ENCODE results near the gene ITIH5.

The ITIH5 gene

DNA sequence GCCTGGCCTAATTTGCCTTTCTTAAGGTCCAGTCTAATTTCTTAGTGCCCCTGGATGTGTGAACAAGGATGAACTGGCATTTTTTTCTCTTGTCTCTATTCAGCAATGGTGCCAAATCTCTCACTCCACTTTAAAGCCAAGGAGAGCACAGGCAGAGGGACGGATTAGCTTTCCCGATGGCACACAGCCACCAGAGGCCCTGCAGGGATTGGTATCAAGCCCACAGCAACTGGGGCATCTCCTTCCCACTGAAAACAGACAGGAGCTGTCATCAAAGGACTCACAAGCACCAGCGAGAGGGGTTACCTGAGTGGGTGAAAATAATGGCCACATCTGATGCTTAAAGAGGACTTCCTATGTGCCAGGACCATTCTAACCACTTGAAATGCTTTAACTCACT is 83.1 kb downstream of the ITIH5 start:
- DNase-seq (ENCODE audit: low read depth in 3 of 3), result no peak

DNA sequence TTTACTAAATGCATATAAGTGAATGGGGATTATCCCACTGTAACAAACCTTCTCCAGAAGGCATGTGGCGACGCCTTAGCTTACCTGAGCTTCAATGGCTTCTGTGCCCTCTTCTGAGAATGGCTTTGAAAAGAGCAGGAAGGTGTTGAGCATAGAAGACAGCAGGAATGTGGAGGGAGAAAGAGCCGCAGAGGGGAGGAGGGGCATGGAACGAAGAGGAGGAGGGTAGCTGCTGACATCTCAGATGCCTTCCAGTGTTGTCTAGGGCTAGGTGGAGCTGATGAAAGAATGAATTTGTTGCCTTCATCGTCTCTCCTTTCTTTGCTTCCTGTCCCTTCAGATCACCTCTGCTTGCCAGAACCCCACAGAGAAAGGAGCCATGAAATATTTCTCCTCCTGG is 86.2 kb downstream of the ITIH5 start:
- no peak for DNase-seq (ENCODE audit: low read depth in 3 of 3)

DNA sequence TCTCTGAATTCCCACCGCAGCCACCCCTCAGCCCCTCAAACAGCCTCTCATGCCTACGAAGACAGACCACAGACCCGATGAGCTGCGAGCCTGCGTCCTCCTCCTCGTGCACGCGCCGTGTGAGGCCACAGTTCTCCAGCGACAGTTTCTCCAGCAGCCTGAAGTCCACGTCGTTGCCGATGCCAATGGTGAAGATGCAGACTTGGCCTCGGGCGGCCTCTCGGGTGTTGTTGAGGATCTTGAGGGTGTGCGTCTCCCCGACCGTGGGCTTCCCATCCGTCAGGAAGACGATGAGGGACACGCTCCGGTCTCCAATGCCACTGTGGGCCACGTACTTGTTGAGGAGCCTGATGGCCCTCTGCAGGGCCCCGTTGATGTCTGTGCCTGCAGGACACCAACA is 87.1 kb downstream of the ITIH5 start:
- DNase-seq (ENCODE audit: low read depth in 3 of 3), result no peak

DNA sequence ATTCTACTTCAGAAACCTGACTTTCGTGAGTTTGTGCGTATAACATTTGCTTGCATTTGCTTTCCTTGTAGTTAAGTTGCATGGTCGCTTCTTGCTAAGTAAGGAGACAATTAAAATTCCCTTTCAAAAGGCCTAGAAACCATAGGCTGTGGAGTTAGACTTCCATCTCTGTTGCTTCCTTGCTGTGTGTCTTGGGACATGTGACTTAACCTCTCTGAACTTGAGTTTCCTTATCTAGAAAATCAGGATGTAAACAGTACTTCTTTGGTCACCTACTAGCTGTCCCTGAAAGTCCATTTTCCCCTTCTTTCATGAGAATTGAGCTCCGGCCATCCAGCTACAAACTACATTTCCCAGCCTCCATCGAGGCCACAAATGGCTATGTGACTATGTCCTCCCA is 89.2 kb downstream of the ITIH5 start:
- DNase-seq (ENCODE audit: low read depth in 3 of 3), result no peak

DNA sequence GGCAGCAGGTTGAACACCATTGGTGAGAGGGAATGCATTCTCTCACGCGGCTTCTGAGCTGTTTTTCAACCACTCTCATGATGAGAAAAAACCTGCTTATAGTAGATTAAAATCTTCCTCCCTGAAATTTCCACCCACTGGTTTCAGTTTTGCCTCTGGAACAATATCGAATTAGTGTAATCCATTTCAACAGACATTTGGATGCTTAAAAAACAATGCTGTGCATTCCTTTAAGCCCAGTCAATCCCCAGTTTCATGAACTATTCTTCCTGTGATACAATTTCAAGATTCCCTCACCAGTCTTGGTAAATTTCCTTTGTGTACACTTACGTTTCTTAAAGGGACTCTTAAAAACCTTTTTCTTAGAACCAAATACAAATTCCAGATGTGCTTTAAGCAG is 89.6 kb downstream of the ITIH5 start:
- no peak for DNase-seq (ENCODE audit: low read depth in 3 of 3)

DNA sequence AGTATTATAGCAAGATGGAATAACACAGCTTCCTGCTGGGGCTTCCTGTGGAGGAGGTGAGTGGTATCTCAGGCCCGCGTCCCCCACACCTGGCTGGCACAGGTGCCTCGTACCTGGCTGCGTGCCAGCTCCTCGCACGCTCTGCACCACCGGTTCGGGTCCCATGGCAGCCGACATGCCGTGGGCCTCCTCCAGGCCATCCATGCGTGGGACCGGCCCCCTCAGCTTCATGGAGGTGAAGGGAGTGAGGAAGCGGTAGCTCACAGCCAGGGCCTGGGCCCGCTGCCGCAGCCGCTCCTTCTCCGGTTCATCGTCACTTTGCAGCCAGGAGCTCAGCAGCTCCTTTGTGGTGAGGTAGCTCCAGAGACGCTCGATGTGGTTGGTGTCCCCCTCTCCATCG is 90.4 kb downstream of the ITIH5 start:
- no peak for DNase-seq (ENCODE audit: low read depth in 3 of 3)

DNA sequence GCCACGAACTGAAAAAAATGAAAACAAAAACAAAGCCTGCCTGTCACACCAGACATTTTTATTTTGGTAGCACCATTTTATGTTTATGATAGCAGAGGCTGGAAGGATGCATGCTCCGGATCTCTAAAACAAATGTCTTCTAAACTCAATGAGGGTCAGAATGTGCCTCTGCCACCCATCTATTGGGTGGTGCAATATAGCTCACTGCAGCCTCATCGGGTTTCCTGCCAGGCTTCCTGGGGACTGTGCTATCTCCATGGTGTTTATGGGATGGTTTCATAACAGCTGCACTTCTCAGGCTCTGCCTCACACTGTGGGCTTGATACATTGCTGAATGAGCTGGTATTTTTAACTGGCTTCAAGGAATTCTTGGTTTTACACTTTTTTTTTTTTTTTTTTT is 94.4 kb downstream of the ITIH5 start:
- no peak for DNase-seq (ENCODE audit: low read depth in 3 of 3)

DNA sequence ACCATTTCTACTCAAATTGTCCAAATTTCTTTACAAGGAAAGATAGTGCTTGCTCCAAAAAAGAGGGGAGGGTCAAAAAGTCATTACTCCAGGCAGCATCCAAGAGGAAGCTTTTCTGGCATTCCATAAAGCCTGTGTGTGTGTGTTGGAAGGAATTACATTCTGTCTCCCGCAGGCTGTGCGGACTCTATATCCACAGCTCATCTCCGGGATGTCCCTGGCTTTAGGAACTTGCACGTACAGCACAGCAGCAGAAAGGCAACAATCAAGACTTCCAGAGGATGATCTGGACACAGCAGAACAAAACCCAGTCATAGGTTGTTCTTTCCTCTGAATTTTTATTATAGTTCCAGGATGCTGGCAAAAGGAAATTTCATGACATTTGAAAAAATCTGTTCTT is 94.8 kb downstream of the ITIH5 start:
- DNase-seq (ENCODE audit: low read depth in 3 of 3), result no peak

DNA sequence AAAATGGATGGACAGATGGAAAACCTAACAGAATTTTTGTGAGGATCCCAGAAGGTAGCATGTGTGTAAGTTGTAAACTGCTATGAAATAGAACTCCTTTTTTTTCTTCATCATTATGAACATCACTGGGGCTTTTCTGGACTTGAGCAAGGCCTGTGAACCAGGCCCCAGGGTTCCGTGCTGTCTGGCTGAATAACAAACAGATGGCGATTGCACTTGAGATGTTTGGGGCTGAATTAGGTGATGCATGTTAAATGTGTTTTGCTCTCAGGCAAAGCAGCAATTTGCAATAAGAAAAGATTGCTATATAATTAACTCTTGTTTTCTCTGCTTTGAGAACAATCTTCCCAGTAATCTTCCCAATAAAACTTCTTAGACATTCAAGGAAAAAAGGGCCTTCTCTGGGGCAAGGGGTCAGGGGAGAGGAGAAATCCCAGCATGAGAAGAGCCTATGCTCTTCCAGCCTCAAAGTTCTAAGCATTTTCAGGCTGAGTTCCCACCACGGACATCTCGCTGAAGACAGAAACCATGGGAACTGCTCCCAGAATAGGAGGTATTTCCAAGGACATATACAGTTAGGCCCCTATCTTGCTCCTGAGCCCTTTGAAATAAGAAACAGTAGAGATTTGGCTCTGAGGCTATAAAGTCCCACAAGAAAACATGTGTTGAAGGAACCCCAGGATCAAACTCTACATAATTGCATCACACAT is 98.7 kb downstream of the ITIH5 start:
- DNase-seq (ENCODE audit: low read depth in 3 of 3), result no peak

DNA sequence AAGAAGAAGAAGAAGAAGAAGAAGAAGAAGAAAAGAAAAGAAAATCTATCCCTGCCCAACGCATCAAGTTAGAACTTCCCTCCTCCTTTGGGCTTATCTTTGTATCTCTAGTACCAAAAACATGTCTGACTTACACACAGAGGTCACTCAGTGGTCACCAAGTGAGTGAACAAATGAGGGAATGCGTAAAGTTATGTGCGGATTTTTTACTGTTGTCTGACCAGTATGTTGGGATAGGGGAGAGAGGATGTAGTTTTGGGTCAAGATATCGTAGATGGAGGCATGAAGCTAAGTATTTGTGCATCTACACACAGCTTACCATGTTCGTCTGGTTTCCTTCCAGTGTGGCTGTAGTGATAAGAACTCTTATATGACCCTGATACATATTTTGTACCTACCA is 99.9 kb downstream of the ITIH5 start:
- no peak for DNase-seq (ENCODE audit: low read depth in 3 of 3)

DNA sequence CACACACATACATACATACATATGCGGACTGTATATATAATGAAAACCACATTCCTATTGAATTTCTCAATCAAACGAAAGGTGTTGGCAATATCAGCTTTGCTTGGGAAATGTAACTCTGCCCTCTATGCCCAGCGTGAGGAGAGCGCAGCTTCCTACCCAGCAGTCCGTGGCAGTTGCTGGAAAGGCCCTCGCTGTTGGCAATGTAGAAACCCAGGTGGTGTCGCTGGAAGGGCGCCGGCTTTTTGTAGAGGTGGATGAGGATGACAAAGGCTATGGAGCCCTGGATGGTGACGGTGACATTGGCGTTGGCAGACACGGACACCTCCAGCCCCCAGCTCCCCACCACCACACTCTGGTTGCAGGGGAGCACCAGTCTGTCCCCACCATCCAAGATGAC is 100.9 kb downstream of the ITIH5 start:
- DNase-seq (ENCODE audit: low read depth in 3 of 3), result no peak

DNA sequence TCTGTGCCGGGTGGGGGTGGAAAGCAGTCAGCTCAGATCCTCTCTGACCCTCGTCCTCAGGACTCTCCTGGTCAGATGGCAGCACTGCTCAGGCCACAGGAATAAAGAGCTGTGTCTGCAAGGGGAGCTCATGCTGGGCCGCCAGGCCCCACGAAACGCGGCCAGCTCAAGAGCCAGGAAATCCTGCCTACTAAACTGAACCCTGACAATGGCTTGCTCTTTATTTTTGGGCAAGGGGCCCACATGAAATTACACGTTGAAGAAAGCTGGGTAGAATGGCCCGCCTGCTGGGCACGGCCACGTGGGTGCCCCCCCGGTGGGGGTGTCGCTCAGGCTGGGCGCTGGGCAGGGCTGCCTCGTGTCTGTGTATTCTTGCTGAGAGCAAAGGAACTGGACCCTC is 103.0 kb downstream of the ITIH5 start:
- no peak for DNase-seq (ENCODE audit: low read depth in 3 of 3)

DNA sequence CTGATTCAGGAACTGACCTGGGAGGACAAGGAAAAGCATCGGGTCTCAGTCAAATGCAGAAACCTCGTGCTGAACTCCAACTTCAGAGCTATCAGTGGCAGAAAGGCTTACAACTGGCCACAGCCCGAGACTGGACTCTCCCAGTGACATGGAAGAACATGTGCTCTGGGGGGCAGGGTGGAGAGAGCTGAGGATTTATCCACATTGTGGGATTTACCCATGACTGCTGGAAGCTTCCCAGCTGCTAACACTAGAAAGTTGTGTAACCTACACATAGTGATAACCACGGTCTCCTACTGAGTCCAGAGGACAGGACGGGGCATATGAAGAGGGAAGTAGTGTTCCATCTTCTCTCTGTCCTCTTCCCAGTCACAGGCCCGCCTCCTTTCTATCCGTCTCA is 103.4 kb downstream of the ITIH5 start:
- DNase-seq (ENCODE audit: low read depth in 3 of 3), result no peak

DNA sequence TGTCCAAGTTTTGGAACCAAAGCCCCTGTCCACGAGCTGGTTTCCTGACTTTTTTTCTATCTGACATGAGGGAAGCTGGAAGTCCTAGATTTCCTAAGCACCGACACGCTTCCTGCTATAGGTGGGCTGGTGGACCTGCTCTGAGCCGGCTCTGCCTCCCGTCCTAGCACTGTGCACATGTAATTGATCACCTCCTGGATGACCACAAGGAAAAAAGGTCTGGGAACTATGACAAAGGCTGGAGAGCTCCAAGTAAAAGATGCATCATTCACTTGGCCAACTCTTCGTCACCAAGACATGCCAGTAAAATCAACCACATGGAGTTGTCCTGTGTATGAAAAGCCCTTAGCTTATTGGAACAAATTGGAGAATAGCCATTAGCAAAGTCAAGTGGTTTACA is 104.8 kb downstream of the ITIH5 start:
- no peak for DNase-seq (ENCODE audit: low read depth in 3 of 3)

DNA sequence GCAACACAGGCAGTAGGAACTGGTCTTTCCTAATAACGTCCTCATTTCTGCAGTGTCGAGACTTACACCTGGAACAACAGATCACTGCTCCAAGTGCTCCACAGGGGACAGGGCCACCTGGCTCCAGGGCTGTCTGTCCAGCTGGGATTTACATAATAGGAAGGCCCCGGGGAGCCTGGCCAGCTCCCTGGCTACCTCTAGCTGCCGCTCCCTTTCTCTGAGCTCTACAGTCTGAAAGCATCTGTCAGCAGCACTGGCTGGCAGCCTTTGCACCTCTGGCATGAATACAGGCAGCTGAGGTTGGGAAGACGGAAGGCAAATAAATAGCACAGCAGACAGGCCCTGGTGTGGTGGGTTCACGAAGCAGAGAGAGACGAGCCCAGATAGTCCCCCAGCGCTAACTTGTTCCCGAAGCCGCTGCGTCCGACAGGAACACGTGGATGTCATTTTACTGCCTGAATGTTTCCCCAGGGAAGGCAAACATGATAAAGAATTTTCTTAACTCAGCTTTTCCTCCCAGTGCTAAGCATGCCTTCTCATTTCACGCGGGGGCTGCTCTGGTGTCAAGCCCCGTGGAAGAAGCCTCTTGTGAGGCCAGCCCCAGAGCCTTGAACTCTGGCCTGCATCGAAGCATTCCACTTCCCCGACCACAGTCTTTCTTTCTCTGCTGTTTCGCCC is 105.4 kb downstream of the ITIH5 start:
- DNase-seq (ENCODE audit: low read depth in 3 of 3), result no peak

DNA sequence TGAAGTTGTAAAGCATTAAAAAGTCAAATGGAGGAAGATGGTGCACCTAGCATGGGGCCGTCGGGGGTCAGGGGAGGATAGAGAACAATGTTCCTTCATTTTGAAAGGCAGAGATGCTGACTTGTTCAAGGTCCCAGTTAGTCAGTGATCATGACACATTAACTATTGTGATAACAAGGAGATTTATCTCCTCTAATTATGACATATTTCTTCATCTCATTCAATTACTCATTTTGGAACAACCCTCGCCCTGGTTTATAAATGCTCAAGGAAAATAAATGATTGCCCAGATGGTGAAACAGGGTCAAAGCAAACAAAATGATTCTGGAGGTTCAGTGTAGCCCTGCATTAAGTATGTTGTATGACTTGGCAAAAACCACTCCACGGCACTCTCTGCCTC is 106.2 kb downstream of the ITIH5 start:
- DNase-seq (ENCODE audit: low read depth in 3 of 3), result no peak

DNA sequence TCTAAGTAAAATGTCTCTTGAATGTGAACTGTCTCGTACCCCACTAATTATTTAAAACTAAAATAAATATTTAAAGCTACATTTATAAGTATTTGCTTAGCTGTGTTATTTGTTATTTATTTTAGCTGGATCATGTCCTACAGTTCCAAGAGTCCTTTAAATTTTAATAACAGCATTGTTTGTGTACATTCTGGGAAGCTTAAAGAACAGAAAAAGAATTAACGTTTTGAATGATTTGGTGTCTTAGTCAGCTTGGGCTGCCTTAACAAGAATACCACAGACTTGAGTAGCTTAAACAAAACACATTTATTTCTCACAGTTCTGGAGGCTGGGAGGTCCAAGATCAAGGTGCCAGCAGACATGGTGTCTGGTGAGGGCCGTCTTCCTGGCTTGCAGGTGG is 107.4 kb downstream of the ITIH5 start:
- no peak for DNase-seq (ENCODE audit: low read depth in 3 of 3)

DNA sequence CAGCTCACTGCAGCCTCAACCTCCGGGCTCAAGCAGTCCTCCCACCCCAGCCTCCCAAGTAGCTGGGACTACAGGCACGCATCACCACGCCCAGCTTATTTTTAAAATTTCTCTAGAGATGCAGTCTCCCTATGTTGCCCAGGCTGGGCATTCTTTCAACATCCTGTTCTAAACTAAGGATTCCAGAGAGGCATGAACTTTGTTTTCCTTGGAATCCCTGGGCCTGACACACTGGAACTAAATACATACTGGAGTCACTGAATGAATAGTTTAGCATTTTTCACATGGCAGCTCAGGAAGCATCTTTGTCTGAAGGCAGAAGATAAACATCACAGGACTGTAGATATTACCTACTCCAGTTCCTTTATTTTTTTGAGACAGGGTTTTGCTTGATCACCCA is 108.7 kb downstream of the ITIH5 start:
- no peak for DNase-seq (ENCODE audit: low read depth in 3 of 3)

DNA sequence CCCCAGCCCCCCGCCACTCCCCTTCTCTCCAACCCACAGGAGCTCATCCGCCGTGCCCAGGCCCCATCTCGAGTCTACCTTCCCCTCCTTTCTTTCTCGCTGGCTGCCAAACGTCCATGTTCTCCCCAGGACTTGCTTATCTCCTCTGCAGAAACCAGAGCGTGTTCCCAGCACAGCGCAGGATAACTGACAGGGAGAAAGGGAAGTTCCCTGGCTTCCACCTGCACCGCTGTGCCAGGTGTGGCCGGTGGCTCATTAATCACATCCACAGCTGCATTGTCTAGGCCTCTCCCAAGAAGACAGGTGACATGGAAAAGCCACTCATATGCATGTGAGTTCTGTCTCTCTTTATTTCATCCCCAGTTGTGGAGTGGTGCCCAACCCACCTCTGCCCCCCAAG is 113.2 kb downstream of the ITIH5 start:
- DNase-seq (ENCODE audit: low read depth in 3 of 3), result no peak

DNA sequence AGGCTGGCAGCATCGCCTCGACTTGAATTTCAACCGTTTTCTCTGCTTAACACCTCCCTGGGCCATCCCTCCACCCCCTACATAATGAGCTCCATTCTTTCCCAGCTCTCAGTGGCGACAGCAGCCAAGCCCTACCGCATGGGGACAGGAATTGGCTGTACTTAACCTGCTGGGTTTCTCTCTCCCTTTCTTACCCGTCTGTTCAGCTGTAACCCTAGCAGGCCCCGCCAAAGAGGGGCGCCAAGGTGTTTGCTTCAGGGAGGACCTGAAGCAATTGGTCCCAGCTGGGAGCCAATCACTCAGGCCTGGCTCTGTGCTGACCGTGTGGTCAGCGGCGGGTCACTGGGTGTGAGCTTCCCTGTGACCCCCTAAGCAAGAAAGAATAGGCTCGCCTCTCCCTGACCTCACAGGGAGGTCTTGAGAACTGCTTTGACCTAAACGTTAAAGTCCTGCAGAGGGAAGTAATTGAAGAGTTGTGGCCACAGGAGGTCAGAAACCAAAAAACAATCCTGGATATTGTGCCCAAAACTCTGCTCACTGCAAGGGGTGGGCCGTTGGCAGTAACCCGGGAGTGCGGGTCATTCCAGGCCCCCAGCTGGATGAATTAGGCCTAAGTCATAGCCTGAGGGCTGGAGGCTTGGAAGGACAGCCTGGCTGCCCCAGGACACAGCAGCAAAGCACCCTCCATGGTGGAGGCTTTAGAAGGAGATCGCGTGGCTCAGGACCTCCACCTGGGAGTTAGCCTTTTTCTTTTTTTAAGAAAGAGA is 114.6 kb downstream of the ITIH5 start:
- no peak for DNase-seq (ENCODE audit: low read depth in 3 of 3)

DNA sequence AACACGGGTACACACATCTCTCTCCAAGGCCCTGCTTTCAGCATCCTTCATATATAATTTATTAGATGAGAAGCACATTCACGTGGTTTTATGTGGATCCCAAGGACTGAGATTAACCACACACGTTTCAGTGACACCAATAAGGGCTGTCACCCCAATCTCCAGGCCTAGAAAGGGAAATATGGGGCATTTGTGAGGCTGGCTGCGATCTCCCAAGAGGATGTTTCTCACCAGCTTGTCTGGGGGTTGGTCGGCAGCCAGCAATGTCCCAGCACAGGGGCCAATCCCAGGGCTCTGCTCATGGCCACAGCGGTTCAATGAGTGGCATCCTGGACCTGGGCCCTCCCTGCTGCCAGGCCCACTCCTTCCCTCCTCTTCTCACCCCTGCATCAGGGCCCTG is 115.5 kb downstream of the ITIH5 start:
- no peak for DNase-seq (ENCODE audit: low read depth in 3 of 3)

DNA sequence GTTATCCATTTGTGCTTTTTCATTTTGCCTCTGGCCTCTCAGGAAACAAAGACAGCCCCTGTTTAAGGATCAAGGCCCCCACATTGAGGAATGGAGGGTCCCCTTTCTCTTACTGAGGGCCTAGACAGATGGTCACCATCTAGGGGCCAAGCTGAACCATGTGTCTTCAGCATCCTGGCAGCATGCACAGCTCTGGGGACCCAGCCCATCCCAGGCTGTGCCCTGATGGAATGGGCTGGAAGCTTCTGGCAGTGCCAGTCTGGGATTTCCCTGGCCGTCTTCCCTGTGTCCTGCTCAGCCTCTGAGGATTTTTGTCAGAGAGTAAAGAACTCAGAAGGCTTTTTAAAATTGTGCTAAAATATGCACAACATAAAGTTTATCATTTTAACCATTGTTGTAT is 116.8 kb downstream of the ITIH5 start:
- no peak for DNase-seq (ENCODE audit: low read depth in 3 of 3)

DNA sequence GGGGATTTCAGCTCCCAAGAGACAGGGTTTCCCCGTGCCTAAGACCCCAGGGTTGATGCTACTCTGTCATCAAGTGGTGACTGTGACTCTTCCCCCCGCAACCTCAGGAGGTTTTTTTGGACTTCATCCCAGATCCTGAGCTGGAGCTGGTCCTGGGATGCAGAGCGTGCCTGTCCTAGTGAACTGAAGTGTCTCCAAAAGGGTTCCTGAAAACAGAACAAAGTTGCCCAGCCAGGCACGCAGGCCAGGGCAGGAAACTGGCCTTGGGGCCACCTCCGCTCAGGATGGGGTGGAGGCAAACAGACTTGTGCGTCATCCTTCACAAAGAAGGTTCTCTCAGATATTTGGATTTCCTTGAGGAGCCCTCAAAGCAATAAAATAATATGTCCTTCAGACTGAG is 118.9 kb downstream of the ITIH5 start:
- DNase-seq (ENCODE audit: low read depth in 3 of 3), result no peak
